LNCaP clone FGC (cell line): ENCODE results near the gene ZNF865.

Experiments
- DNase-seq: peaks from one replicate; pipeline ENCODE4 v3.0.0-alpha.2; 2011; ENCODE audit warnings: low read depth
- H3K4me3 ChIP-seq: 2 replicates; pipeline ENCODE4 v1.5.1; 2011; ENCODE audit warnings: mild to moderate bottlenecking, low read depth, low read length, control low read depth
- TF ChIP-seq, protein P1 (sequence below): IDR thresholded peaks from 2 replicates; pipeline ENCODE4 v1.5.1; 2012; ENCODE audit warnings: mild to moderate bottlenecking; ENCODE audit not compliant: control insufficient read depth, insufficient read depth; ENCODE audit errors: extremely low read depth

Gene ZNF865

DNA sequence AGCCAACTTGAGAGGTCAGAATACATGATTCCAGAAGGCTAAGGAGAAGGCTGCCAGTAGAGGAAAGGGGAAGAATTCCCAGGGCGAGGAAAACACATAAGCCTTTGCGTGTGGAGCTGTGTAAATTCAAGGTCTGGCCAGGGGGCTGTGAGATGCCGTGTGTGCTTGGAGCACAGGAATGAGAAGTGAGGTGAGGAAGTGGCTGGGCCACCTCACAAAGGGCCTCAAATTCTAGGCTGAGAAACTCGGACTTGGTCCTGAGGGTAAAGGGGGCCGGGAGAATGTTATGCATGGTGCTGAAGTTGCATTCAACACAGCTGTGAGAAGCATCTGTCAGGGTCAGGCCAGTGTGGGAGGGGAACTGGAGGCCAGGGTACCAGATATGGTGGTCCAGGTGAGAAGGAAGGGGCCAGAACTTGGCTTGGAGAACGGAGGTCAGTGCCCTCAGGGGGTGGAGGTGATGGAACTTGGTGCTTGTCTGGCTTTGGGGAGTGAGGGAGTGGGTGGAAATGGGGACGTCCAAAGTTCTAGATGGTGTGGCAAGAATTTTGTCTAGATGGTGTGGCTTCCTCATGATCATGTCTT lies 30.5 kb downstream of the ZNF865 start:
- DNase-seq, result no peak
- TF ChIP-seq, protein P1, sequence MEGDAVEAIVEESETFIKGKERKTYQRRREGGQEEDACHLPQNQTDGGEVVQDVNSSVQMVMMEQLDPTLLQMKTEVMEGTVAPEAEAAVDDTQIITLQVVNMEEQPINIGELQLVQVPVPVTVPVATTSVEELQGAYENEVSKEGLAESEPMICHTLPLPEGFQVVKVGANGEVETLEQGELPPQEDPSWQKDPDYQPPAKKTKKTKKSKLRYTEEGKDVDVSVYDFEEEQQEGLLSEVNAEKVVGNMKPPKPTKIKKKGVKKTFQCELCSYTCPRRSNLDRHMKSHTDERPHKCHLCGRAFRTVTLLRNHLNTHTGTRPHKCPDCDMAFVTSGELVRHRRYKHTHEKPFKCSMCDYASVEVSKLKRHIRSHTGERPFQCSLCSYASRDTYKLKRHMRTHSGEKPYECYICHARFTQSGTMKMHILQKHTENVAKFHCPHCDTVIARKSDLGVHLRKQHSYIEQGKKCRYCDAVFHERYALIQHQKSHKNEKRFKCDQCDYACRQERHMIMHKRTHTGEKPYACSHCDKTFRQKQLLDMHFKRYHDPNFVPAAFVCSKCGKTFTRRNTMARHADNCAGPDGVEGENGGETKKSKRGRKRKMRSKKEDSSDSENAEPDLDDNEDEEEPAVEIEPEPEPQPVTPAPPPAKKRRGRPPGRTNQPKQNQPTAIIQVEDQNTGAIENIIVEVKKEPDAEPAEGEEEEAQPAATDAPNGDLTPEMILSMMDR, result no peak
- peak overlapping the region; percentile 100 for H3K4me3 ChIP-seq

DNA sequence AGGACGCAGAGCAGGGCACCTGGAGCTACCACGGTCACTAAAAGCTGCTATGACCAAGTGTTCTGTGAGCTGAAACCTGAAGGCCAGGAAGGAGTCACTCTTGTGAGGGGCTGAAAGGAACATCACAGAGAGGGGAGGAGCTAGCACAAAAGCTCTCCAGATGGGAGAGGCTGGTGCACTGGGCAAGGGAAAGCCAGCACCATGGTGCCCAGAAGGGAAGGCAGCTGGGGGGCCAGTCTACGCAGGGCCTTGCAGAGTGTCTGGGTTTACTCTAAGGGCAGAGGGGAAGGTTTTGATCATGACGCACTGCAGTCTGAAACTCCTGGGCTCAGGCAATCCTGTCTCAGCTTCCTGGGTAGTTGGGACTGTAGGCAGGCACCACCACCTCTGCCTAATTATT lies 31.3 kb downstream of the ZNF865 start:
- H3K4me3 ChIP-seq, result no peak overlapping the region; the same call in 1 of the 2 replicates
- TF ChIP-seq, protein P1, result no peak
- no peak for DNase-seq

DNA sequence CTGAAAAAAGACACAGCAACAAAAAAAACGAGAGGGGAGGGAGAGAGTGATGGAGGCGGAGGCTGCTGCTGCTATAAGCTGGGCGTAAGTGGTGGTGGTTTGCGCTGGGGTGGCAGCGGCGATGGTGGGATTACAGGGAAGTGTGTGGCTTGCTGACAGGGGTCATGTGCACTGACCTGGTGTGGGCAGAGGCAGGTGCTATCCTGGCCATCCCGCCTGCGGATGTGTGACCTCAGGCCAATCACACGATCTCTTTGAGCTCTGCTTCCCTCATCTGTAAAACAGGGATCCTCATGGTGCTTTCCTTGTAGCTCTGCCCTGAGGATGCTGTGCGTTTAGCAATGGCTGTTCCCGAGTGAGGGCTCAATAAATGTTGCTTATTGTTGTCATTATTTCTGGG lies 32.1 kb downstream of the ZNF865 start:
- H3K4me3 ChIP-seq, result no peak overlapping the region
- DNase-seq, result no peak
- TF ChIP-seq, protein P1, result no peak

DNA sequence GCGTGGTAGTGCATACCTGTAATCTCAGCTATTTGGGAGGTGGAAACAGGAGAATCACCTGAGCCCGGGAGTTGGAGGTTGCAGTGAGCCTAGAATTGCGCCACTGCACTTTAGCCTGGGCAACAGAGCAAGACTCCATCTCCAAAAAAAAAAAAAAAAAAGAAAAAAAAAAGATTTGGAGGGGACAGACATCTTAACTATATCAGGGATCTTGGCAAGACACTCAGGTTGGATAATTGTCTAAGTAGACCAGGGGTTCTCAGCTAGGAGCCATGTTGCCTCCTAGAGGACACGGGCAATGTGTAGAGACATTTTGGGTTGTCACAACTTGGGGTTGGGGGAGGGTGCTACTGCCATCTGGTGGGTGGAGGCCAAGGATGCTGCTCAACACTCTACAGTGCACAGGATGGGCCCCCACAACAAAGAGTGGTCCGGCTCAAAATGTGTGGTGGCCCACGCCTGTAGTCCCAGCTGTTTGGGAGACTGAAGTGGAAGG lies 33.5 kb downstream of the ZNF865 start:
- TF ChIP-seq, protein P1, result peak; percentile 49
- DNase-seq, result no peak
- H3K4me3 ChIP-seq, result no peak overlapping the region

DNA sequence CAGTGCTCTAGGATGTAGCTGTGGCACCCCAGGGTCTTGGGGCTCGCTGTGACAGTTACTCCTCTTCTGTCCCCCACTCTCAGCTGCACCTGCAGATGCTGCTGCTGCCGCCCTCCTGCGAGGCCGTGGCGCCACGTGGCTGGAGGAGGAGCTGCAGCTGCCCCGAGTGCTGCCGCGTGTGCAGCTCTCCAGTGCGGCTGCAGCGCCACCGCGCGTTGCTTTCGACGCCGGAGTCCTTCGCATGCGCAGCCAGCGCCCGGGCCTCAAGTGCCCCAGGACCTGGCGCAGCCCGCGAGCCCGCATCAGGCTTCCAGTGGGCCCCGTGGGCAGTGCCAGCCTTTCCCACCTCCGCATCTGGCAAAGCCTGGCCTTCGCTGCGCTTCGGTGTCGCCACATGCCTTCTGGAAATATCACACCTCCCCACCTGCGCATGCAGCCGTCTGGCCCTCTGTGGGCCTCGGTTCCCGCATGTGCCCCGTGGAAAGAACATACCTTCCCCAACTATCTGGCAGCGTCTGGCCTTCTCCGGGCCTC lies 34.7 kb downstream of the ZNF865 start:
- TF ChIP-seq, protein P1, result peak; percentile 33; the same call in 1 of the 2 replicates
- peak overlapping the region; percentile 95 for H3K4me3 ChIP-seq
- no peak for DNase-seq

DNA sequence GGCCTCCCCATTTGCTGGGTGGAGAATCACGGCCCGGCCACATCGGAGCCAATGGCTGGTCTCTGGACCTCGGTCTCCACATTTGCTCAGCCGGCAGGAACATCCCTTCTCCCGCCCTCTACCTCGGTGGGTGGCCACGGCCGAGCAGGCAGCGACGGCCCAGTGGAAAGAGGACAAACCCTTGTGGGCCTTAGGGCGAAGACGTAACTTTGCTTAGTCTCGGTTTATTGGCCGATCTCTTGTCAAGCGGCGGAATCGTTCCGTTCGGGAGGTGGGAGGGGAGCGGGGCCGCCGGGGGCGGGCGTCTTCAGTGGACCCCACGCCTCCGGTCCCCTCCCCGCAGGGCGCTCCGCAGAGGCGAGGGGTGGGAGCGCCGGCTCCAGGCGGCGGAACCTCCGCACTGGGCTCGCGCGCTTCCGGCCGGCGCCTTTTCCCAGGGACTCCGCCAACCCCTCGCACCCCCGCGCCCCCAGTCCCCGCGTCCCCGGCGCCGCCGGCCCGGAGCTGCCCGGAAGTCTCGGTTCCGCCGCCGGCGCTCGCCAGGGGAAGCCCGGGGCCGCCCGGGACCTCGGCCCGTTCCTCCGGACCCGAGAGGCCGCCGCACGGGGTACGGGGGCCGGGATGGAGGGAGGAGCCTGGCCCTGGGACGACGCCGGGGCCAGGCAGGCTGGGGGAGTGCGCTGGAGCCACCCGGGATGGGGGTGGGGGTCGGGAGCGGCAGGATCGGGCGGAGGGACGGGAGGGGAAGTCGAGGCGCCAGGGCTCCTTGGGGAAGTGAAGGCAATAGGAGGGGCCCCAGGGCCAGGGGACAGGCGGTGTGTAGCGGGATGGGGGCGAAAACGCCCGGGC lies 35.4 kb downstream of the ZNF865 start, which contains the start of gene ZNF580:
Gene ZNF580 (plus strand): TSS at position 426 of the 849 bp plus-strand sequence. CDS start 1,507 bp downstream, outside the sequence.
- DNase-seq, result peak; percentile 52
- TF ChIP-seq, protein P1, result no peak
- peak within 1 kb of the TSS; percentile 95 for H3K4me3 ChIP-seq
